Measurements from ENCODE around the gene CYP4F22.

CYP4F22 gene

DNA sequence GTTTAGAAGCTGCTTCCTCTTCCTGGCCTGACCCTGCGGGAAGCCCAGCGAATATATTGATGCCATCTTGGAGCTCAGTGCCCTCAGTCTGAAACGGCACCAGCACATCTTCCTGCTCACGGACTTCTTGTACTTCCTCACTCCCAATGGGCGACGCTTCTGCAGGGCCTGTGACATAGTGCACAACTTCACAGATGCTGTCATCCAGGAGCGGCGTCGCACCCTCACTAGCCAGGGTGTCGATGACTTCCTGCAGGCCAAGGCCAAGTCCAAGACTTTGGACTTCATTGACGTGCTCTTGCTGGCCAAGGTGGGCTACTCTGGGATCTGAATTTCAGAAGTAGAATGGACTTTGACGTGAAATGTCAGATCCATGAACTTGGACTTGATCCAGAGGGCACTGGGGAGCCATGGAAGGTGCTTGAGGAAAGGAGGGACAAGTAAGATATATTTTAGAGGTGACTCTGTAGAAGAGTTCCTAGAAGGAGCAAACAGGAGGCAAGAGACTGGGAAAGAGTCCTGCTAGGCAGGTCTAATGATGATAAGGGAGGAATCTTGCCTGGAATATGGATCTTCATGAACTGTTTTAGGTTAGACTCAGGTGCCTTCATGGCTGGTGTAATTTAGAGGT lies 68.3 kb downstream of the CYP4F22 start:
- WGBS (ENCODE audit: extremely low coverage, insufficient coverage, low lambda C conversion rate): no CpG with 5 or more reads among the region's 12 CpGs
- no peak overlapping the region for H2BK5ac ChIP-seq (ENCODE audit: low read length)

GRCh38 chr19:15577184-15577771 lies 69.0 kb downstream of the CYP4F22 start:
- Histone ChIP-seq H3K36me3 (ENCODE audit: control insufficient read depth, insufficient read depth, low read length) (no peaks in the 10 kb centered on the region), H3K4me3 (ENCODE audit: low read length) (no peak overlapping the region), H3K4ac (ENCODE audit: low read depth, low read length) (no peak overlapping the region), H4K8ac (ENCODE audit: low read depth, low read length) (no peak overlapping the region), H3K9ac (ENCODE audit: low read length) (no peak overlapping the region), H3K56ac (ENCODE audit: low read length) (no peak overlapping the region), H3K4me1 (ENCODE audit: control insufficient read depth, low read depth, low read length) (no peaks in the 10 kb centered on the region), H3K23ac (ENCODE audit: low read length) (no peak overlapping the region), H3K79me2 (ENCODE audit: control insufficient read depth, insufficient read depth, low read length) (no peaks in the 10 kb centered on the region), H3K79me1 (ENCODE audit: low read length) (no peaks in the 10 kb centered on the region), H2BK120ac (ENCODE audit: low read depth, low read length) (no peak overlapping the region), H3K18ac (ENCODE audit: low read length) (no peak overlapping the region), H4K5ac (ENCODE audit: low read length) (no peak overlapping the region), H3K27ac (ENCODE audit: low read depth, low read length) (no peak overlapping the region), H2BK15ac (replicated peaks; ENCODE audit: low read depth) (no peak overlapping the region), H2BK5ac (ENCODE audit: low read length) (no peak overlapping the region), H3K27me3 (ENCODE audit: insufficient read depth, low read length, poor library complexity) (no peaks in the 10 kb centered on the region), H3K4me2 (ENCODE audit: low read length) (no peak overlapping the region), H2AK5ac (ENCODE audit: low read length) (no peak overlapping the region)
- WGBS (ENCODE audit: extremely low coverage, insufficient coverage, low lambda C conversion rate): no CpG with 5 or more reads among the region's 6 CpGs
- no peak for DNase-seq

More for the DNA sequence above, 68.3 kb downstream of the CYP4F22 start:
- no peak overlapping the region for H3K4me2 ChIP-seq (ENCODE audit: low read length)
- no peaks in the 10 kb centered on the region for H3K36me3 ChIP-seq (ENCODE audit: control insufficient read depth, insufficient read depth, low read length)
- H3K4ac ChIP-seq (ENCODE audit: low read depth, low read length): no peak overlapping the region
- no peak overlapping the region for H4K5ac ChIP-seq (ENCODE audit: low read length)
- no peak overlapping the region for H3K4me3 ChIP-seq (ENCODE audit: low read length)
- no peak overlapping the region for H2AK5ac ChIP-seq (ENCODE audit: low read length)
- no peak overlapping the region for H3K56ac ChIP-seq (ENCODE audit: low read length)
- H3K79me1 ChIP-seq (ENCODE audit: low read length): no peaks in the 10 kb centered on the region
- no peak overlapping the region for H2BK120ac ChIP-seq (ENCODE audit: low read depth, low read length)
- no peak overlapping the region for H3K23ac ChIP-seq (ENCODE audit: low read length)
- H3K27me3 ChIP-seq (ENCODE audit: insufficient read depth, low read length, poor library complexity): no peaks in the 10 kb centered on the region
- no peak overlapping the region for H3K18ac ChIP-seq (ENCODE audit: low read length)
- H2BK15ac ChIP-seq (replicated peaks; ENCODE audit: low read depth): no peak overlapping the region
- H4K8ac ChIP-seq (ENCODE audit: low read depth, low read length): no peak overlapping the region
- no peak overlapping the region for H3K9ac ChIP-seq (ENCODE audit: low read length)
- no peaks in the 10 kb centered on the region for H3K79me2 ChIP-seq (ENCODE audit: control insufficient read depth, insufficient read depth, low read length)
- DNase-seq: no peak
- H3K27ac ChIP-seq (ENCODE audit: low read depth, low read length): no peak overlapping the region
- H3K4me1 ChIP-seq (ENCODE audit: control insufficient read depth, low read depth, low read length): no peaks in the 10 kb centered on the region

DNA sequence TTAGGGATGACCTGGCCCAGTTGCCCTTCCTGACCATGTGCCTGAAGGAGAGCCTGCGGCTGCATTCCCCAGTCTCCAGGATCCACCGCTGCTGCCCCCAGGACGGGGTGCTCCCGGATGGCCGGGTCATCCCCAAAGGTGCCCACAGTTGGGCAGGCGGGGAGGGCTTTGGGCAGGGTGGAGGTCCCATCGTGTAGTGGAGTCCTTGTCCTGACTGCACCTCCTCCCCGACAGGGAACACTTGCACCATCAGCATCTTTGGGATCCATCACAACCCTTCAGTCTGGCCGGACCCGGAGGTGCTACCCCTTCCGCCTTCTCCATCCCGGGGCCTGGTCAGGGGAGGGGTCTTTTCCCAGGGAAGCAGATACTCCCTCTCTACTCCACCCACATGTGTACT lies 75.0 kb downstream of the CYP4F22 start:
- no peak overlapping the region for H3K18ac ChIP-seq (ENCODE audit: low read length)
- WGBS (ENCODE audit: extremely low coverage, insufficient coverage, low lambda C conversion rate): no CpG with 5 or more reads among the region's 12 CpGs

GRCh38 chr19:15584095-15584494 lies 75.8 kb downstream of the CYP4F22 start:
- no peak overlapping the region for H3K4ac ChIP-seq (ENCODE audit: low read depth, low read length)
- no peak overlapping the region for H3K18ac ChIP-seq (ENCODE audit: low read length)
- no peak overlapping the region for H3K56ac ChIP-seq (ENCODE audit: low read length)
- no peak for DNase-seq
- no peaks in the 10 kb centered on the region for H3K36me3 ChIP-seq (ENCODE audit: control insufficient read depth, insufficient read depth, low read length)
- no peak overlapping the region for H4K8ac ChIP-seq (ENCODE audit: low read depth, low read length)
- H2BK15ac ChIP-seq (replicated peaks; ENCODE audit: low read depth): no peak overlapping the region
- H3K23ac ChIP-seq (ENCODE audit: low read length): no peak overlapping the region
- H3K79me2 ChIP-seq (ENCODE audit: control insufficient read depth, insufficient read depth, low read length): no peaks in the 10 kb centered on the region
- H3K79me1 ChIP-seq (ENCODE audit: low read length): no peaks in the 10 kb centered on the region
- H4K5ac ChIP-seq (ENCODE audit: low read length): no peak overlapping the region
- H3K27ac ChIP-seq (ENCODE audit: low read depth, low read length): no peak overlapping the region
- no peak overlapping the region for H2BK5ac ChIP-seq (ENCODE audit: low read length)
- no peaks in the 10 kb centered on the region for H3K27me3 ChIP-seq (ENCODE audit: insufficient read depth, low read length, poor library complexity)
- no peak overlapping the region for H3K4me3 ChIP-seq (ENCODE audit: low read length)
- no peak overlapping the region for H2BK120ac ChIP-seq (ENCODE audit: low read depth, low read length)
- no peaks in the 10 kb centered on the region for H3K4me1 ChIP-seq (ENCODE audit: control insufficient read depth, low read depth, low read length)
- H3K9ac ChIP-seq (ENCODE audit: low read length): no peak overlapping the region
- H2AK5ac ChIP-seq (ENCODE audit: low read length): no peak overlapping the region
- WGBS (ENCODE audit: extremely low coverage, insufficient coverage, low lambda C conversion rate): no CpG with 5 or more reads among the region's 10 CpGs
- no peak overlapping the region for H3K4me2 ChIP-seq (ENCODE audit: low read length)

More for the DNA sequence above, 75.0 kb downstream of the CYP4F22 start:
- Histone ChIP-seq H3K79me2 (ENCODE audit: control insufficient read depth, insufficient read depth, low read length) (no peaks in the 10 kb centered on the region), H3K56ac (ENCODE audit: low read length) (no peak overlapping the region), H2BK120ac (ENCODE audit: low read depth, low read length) (no peak overlapping the region), H3K4ac (ENCODE audit: low read depth, low read length) (no peak overlapping the region), H4K8ac (ENCODE audit: low read depth, low read length) (no peak overlapping the region), H3K36me3 (ENCODE audit: control insufficient read depth, insufficient read depth, low read length) (no peaks in the 10 kb centered on the region), H2BK15ac (replicated peaks; ENCODE audit: low read depth) (no peak overlapping the region), H3K27ac (ENCODE audit: low read depth, low read length) (no peak overlapping the region), H3K9ac (ENCODE audit: low read length) (no peak overlapping the region), H3K4me1 (ENCODE audit: control insufficient read depth, low read depth, low read length) (no peaks in the 10 kb centered on the region), H2AK5ac (ENCODE audit: low read length) (no peak overlapping the region), H3K23ac (ENCODE audit: low read length) (no peak overlapping the region), H3K27me3 (ENCODE audit: insufficient read depth, low read length, poor library complexity) (no peaks in the 10 kb centered on the region), H3K79me1 (ENCODE audit: low read length) (no peaks in the 10 kb centered on the region), H2BK5ac (ENCODE audit: low read length) (no peak overlapping the region), H3K4me2 (ENCODE audit: low read length) (no peak overlapping the region), H4K5ac (ENCODE audit: low read length) (no peak overlapping the region), H3K4me3 (ENCODE audit: low read length) (no peak overlapping the region)
- DNase-seq: no peak

DNA sequence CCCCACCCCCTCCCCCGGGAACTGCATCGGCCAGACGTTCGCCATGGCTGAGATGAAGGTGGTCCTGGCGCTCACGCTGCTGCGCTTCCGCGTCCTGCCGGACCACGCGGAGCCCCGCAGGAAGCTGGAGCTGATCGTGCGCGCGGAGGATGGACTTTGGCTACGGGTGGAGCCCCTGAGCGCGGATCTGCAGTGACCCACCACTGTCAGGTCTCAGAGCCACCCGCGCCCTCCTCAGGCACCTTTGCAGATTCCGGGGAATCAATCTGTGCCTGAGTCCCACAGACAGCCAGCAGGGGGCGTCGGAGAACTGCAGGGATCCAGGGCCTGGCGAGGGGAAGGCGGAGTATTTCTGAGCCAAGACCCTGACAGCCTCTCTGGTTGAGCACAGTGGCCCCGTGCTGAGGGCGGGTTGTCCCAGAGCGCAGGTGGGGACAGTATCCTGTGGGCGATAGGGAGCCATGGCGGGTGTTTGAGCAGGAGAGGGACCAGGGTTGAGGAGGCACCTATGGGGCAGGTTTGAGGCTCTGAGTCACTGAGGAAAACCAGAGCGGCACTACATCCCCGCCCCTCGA lies 76.3 kb downstream of the CYP4F22 start:
- Histone ChIP-seq H3K79me2 (ENCODE audit: control insufficient read depth, insufficient read depth, low read length) (no peaks in the 10 kb centered on the region), H2BK120ac (ENCODE audit: low read depth, low read length) (no peak overlapping the region), H3K4me1 (ENCODE audit: control insufficient read depth, low read depth, low read length) (no peaks in the 10 kb centered on the region), H3K36me3 (ENCODE audit: control insufficient read depth, insufficient read depth, low read length) (no peaks in the 10 kb centered on the region), H3K56ac (ENCODE audit: low read length) (no peak overlapping the region), H4K8ac (ENCODE audit: low read depth, low read length) (no peak overlapping the region), H2BK15ac (replicated peaks; ENCODE audit: low read depth) (no peak overlapping the region), H2BK5ac (ENCODE audit: low read length) (no peak overlapping the region), H3K18ac (ENCODE audit: low read length) (no peak overlapping the region), H3K27ac (ENCODE audit: low read depth, low read length) (no peak overlapping the region), H4K5ac (ENCODE audit: low read length) (no peak overlapping the region), H2AK5ac (ENCODE audit: low read length) (no peak overlapping the region), H3K23ac (ENCODE audit: low read length) (no peak overlapping the region), H3K79me1 (ENCODE audit: low read length) (no peaks in the 10 kb centered on the region), H3K27me3 (ENCODE audit: insufficient read depth, low read length, poor library complexity) (no peaks in the 10 kb centered on the region), H3K4me3 (ENCODE audit: low read length) (no peak overlapping the region), H3K9ac (ENCODE audit: low read length) (no peak overlapping the region), H3K4ac (ENCODE audit: low read depth, low read length) (no peak overlapping the region), H3K4me2 (ENCODE audit: low read length) (no peak overlapping the region)
- peak; percentile 77 for DNase-seq
- no CpG with 5 or more reads among the region's 35 CpGs for WGBS (ENCODE audit: extremely low coverage, insufficient coverage, low lambda C conversion rate)
